Occipital lobe (tissue), 3 donors: ENCODE measurements around the gene SOS1. TPM values are rescaled to one million over a fixed set of nuclear protein-coding genes. Genes with fewer than 3 reads are reported as not detected.

Source experiments
- DNase-seq: peaks from one replicate; lab custom pipeline; 2025; lab: John Stamatoyannopoulos, UW
- small RNA-seq: library from RNA; depleted of rRNA; stranded (forward); fragments of <200 nt; gene quantifications from one replicate; pipeline ENCODE3, GENCODE V24; 2014
- total RNA-seq: library from RNA; depleted of rRNA; stranded (reverse); fragments of >200 nt; gene quantifications from one replicate; pipeline ENCODE4 v1.2.3, GENCODE V29; 2014

SOS1 gene
- total RNA-seq, 1 donor from 2014 or later, result 32.1 TPM

DNA sequence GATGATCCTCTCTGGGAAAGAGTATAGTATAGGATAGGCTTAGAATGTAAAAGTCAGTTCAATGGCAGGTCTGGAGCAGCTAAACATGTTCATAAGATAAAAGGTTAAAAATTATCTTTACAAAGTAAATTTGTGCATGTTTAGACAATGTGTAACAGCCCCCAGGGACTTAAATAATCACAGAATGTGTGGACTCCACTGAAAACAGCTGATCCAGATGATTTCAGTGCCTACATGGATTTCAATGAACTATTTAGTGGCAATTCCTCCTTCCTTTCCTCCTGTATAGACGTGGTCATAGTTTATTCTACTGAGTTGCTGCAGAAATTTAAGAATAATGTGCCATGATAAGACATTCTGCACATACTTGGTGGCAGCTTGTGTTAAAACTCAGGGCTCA, 188.3 kb downstream of the SOS1 start:
- no peak for DNase-seq

Small RNAs within 50 kb of the gene (small RNA-seq; reads per million reads assigned to genes)
- gene HSPE1P13 (not detected), gene RF00019 (not detected), gene RN7SL96P (not detected), gene RNU6-198P (not detected)

Other genes starting within 250 kb of the SOS1 start
- gene DHX57, start 245.1 kb downstream of the SOS1 start, total RNA-seq, result 46.5 TPM
- 16.7 TPM for gene MORN2, start 245.1 kb downstream of the SOS1 start, total RNA-seq
- gene ARHGEF33, start 231.2 kb downstream of the SOS1 start, total RNA-seq, result 3.9 TPM
- 10.1 TPM for gene CDKL4, start 122.9 kb upstream of the SOS1 start, total RNA-seq